GM18907 (cell line): Measurements from ENCODE around the gene PRR12.

Experiments used
- ATAC-seq: cut with Tn5 transposase; IDR thresholded peaks from one replicate; pipeline ENCODE4 v1.9.1; 2021; ENCODE audit warnings: mild to moderate bottlenecking, moderate library complexity; ENCODE audit not compliant: unreplicated experiment

PRR12 gene

GRCh38 chr19:49641688-49642491 lies 50.9 kb downstream of the PRR12 start, which contains the start of gene SCAF1:
Gene SCAF1 (plus strand): TSS chr19:49642209. CDS start chr19:49645027, 2,818 bp downstream.
- ATAC-seq: peak; percentile 67

- no peak for ATAC-seq
These were observed 51.6 kb downstream of the PRR12 start for GRCh38 chr19:49642492-49643035.

- ATAC-seq: no peak
These were observed 52.5 kb downstream of the PRR12 start for GRCh38 chr19:49643466-49643865.

GRCh38 chr19:49645592-49645991 lies 54.6 kb downstream of the PRR12 start:
- no peak for ATAC-seq

GRCh38 chr19:49645995-49646394 lies 55.0 kb downstream of the PRR12 start:
- no peak for ATAC-seq

- ATAC-seq: no peak
These were observed 55.6 kb downstream of the PRR12 start for GRCh38 chr19:49646586-49646985.

- ATAC-seq: no peak
These were observed 60.2 kb downstream of the PRR12 start for GRCh38 chr19:49651029-49651819.

- ATAC-seq: no peak
These were observed 61.0 kb downstream of the PRR12 start for GRCh38 chr19:49651820-49652550.

GRCh38 chr19:49652551-49653465 lies 61.8 kb downstream of the PRR12 start:
- no peak for ATAC-seq

GRCh38 chr19:49653466-49653806 lies 62.5 kb downstream of the PRR12 start:
- no peak for ATAC-seq

GRCh38 chr19:49654581-49654980 lies 63.6 kb downstream of the PRR12 start:
- ATAC-seq: no peak

GRCh38 chr19:49655570-49656455 lies 64.8 kb downstream of the PRR12 start:
- ATAC-seq: no peak

- ATAC-seq: no peak
These were observed 65.6 kb downstream of the PRR12 start for GRCh38 chr19:49656456-49657109.

GRCh38 chr19:49657493-49658138 lies 66.6 kb downstream of the PRR12 start:
- ATAC-seq: no peak

GRCh38 chr19:49658139-49658517 lies 67.1 kb downstream of the PRR12 start:
- no peak for ATAC-seq

GRCh38 chr19:49658566-49659442 lies 67.8 kb downstream of the PRR12 start:
- no peak for ATAC-seq

GRCh38 chr19:49660338-49660961 lies 69.5 kb downstream of the PRR12 start:
- no peak for ATAC-seq
